Urinary bladder (tissue), 4 donors: Measurements from ENCODE around the gene TMEM82. TPM values are rescaled to one million over a fixed set of nuclear protein-coding genes. Genes with fewer than 3 reads are reported as not detected.

Experiments
- DNase-seq: peaks from one replicate; pipeline ENCODE4 v3.0.0-alpha.2; 2015; ENCODE audit errors: extremely low spot score
- H3K27ac ChIP-seq: one replicate; pipeline ENCODE4 v1.5.1; 2013; ENCODE audit warnings: low read depth, mild to moderate bottlenecking, moderate library complexity
- H3K36me3 ChIP-seq: one replicate; pipeline ENCODE4 v1.6.1; 2013; ENCODE audit warnings: mild to moderate bottlenecking, moderate library complexity; ENCODE audit not compliant: insufficient read depth
- H3K4me1 ChIP-seq: one replicate; pipeline ENCODE4 v1.6.1; 2013; ENCODE audit warnings: mild to moderate bottlenecking, moderate library complexity; ENCODE audit not compliant: insufficient read depth
- H3K4me3 ChIP-seq: one replicate; pipeline ENCODE4 v1.5.1; 2013; ENCODE audit warnings: low read depth, low read length
- WGBS: extraction: QIAGEN DNeasy Blood & Tissue Kit; methylation state at CpG from one replicate; pipeline ENCODE4 v1.1.7; 2013; 5-methylcytosine and 5-hydroxymethylcytosine counted together
- polyA plus RNA-seq: library from polyadenylated mRNA; stranded (reverse); fragments of 200-250 nt; gene quantifications from one replicate; pipeline ENCODE4 v1.2.3, GENCODE V29; 2013
- total RNA-seq: library from RNA; depleted of rRNA; stranded (reverse); fragments of >200 nt; gene quantifications from one replicate; pipeline ENCODE4 v1.2.3, GENCODE V29; 2014
- donor health status: healthy with polysubstance abuse.
- donor health status: healthy.

TMEM82 gene
- total and polyA plus RNA-seq, 2 donors = not detected

GRCh38 chr1:15748690-15749398, 6.5 kb downstream of the TMEM82 start:
- 86% methylated on average over 10 of the region's 10 CpGs for WGBS
- Histone ChIP-seq H3K27ac (no peak overlapping the region), H3K36me3 (no peaks in the 10 kb centered on the region), H3K4me1 (no peaks in the 10 kb centered on the region), H3K4me3 (no peak overlapping the region)
- DNase-seq = no peak

DNA sequence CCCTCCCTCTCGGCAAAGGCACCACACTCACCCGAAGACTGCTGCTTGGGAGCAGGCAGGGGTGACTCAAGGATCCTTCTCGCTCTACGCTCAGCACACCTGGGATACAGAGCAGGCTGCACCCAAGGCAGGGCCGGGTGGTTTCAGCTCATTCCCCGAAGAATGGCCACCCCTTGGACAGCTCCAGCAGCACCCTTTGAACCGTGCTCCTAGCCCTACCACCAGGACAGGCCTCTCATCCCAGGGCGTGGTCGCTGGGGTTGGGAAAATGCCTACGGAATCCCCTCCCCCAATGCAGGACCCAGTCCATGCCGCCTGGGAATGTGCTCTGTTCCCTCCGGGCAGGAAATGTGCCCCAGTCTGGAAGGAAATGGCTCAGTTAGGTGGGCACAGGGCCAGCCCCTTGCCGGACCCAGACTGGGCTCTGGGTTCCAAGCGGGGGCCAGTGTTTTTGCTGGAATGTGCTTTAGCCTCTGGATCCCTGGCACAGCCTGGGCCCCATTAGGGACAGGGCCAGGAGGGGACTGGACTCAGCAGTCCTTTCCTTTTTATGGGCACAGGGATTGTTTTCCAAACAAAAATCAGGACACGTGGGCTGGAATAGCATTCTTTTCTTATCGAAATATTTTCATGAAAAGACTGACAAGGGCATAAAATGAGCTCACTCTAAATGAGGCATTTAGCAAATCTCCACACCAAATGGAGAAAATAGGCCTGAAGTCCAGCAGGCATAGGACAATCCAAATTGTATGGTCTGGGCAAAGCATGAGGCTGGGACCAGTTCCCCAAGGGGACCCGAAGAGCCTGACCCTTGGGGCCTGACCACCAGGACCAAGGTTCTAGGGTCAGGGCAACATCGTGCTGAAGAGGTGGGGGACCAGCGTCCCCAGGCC, 7.3 kb downstream of the TMEM82 start:
- Histone ChIP-seq H3K4me1 (no peaks in the 10 kb centered on the region), H3K36me3 (no peaks in the 10 kb centered on the region), H3K4me3 (no peak overlapping the region), H3K27ac (no peak overlapping the region)
- no peak for DNase-seq
- 51% methylated on average over 19 of the region's 19 CpGs for WGBS

- Histone ChIP-seq H3K4me3 (no peak overlapping the region), H3K27ac (no peak overlapping the region), H3K36me3 (no peaks in the 10 kb centered on the region), H3K4me1 (no peaks in the 10 kb centered on the region)
- no peak for DNase-seq
- 89% methylated on average over 12 of the region's 12 CpGs for WGBS
Observed at GRCh38 chr1:15750924-15751323, 8.6 kb downstream of the TMEM82 start.

- H3K27ac ChIP-seq = no peak overlapping the region
- no peaks in the 10 kb centered on the region for H3K4me1 ChIP-seq
- WGBS = 84% methylated on average over 10 of the region's 10 CpGs
Observed at GRCh38 chr1:15751717-15752116, 9.4 kb downstream of the TMEM82 start.

GRCh38 chr1:15753776-15754175, 11.5 kb downstream of the TMEM82 start:
- no peak overlapping the region for H3K27ac ChIP-seq
- no peak for DNase-seq
- no peaks in the 10 kb centered on the region for H3K4me1 ChIP-seq

More at GRCh38 chr1:15751717-15752116, 9.4 kb downstream of the TMEM82 start:
- no peak overlapping the region for H3K4me3 ChIP-seq
- H3K36me3 ChIP-seq = no peaks in the 10 kb centered on the region
- DNase-seq = no peak

GRCh38 chr1:15755021-15755645, 12.8 kb downstream of the TMEM82 start:
- Histone ChIP-seq H3K27ac (no peak overlapping the region), H3K4me1 (no peaks in the 10 kb centered on the region), H3K36me3 (no peaks in the 10 kb centered on the region), H3K4me3 (no peak overlapping the region)
- WGBS = 95% methylated on average over 2 of the region's 2 CpGs
- DNase-seq = no peak

More at GRCh38 chr1:15753776-15754175, 11.5 kb downstream of the TMEM82 start:
- WGBS = 78% methylated on average over 10 of the region's 10 CpGs
- H3K36me3 ChIP-seq = no peaks in the 10 kb centered on the region
- no peak overlapping the region for H3K4me3 ChIP-seq

DNA sequence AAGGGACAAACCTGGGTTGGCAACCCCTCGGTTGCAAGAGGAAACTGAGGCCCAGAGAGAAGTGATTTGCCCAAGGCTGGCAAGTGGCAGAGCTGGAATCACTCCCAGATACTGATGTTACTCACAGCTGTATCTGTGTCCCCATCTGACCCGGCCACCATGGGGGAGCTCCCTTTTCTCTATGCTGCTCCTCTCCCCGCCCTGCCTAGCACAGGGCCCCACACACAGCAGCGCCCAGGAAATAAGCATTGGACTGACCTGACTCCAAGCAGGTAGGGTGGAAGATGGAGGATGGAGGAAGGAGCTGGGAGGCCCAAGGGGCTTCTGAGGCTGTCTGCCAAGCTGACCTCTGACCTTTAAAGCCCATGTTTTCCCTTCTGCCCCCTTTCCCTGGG, 13.3 kb downstream of the TMEM82 start:
- no peak for DNase-seq
- no peak overlapping the region for H3K27ac ChIP-seq
- H3K36me3 ChIP-seq = no peaks in the 10 kb centered on the region
- whole genome bisulfite sequencing = 87% methylated on average over 4 of the region's 4 CpGs
- H3K4me1 ChIP-seq = no peaks in the 10 kb centered on the region
- no peak overlapping the region for H3K4me3 ChIP-seq

- DNase-seq = no peak
- Histone ChIP-seq H3K4me1 (no peaks in the 10 kb centered on the region), H3K27ac (no peak overlapping the region), H3K4me3 (no peak overlapping the region), H3K36me3 (no peaks in the 10 kb centered on the region)
- 66% methylated on average over 21 of the region's 21 CpGs for WGBS
Observed at GRCh38 chr1:15756143-15757015, 14.1 kb downstream of the TMEM82 start.

DNA sequence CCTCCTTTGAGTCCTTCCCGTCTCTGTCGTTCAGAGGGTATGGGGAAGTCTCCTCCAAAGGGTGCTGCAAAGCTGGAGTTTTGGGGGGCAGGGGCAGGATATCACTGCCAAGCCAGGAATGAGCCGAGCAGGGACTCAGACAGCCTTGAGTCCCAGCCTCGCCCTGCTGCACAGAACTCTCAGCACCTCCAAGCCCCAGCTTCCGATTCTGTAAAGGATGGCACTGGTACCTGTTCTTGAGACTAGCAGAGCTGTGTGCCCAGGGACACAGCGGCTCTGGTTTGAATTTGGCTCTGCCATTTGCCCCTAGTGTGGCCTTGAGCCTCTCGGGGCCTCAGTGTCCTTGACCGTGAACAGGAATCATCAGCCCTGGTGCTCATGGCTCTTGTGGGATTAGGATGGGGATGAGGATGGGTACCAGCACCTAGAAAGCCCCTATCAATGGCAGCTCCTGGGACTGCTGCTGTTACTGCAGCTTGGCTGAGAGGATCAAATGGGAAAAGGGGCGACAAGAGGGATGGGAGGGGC, 14.8 kb downstream of the TMEM82 start:
- no peak for DNase-seq
- Histone ChIP-seq H3K36me3 (no peaks in the 10 kb centered on the region), H3K4me3 (no peak overlapping the region), H3K4me1 (no peaks in the 10 kb centered on the region), H3K27ac (no peak overlapping the region)
- WGBS = 87% methylated on average over 9 of the region's 9 CpGs

- Histone ChIP-seq H3K4me3 (peak overlapping the region; percentile 85), H3K4me1 (no peaks in the 10 kb centered on the region), H3K36me3 (no peaks in the 10 kb centered on the region), H3K27ac (peak overlapping the region; percentile 3)
- WGBS = 16% methylated on average over 24 of the region's 24 CpGs
- no peak for DNase-seq
Observed at GRCh38 chr1:15757575-15758342, 15.5 kb downstream of the TMEM82 start.

DNA sequence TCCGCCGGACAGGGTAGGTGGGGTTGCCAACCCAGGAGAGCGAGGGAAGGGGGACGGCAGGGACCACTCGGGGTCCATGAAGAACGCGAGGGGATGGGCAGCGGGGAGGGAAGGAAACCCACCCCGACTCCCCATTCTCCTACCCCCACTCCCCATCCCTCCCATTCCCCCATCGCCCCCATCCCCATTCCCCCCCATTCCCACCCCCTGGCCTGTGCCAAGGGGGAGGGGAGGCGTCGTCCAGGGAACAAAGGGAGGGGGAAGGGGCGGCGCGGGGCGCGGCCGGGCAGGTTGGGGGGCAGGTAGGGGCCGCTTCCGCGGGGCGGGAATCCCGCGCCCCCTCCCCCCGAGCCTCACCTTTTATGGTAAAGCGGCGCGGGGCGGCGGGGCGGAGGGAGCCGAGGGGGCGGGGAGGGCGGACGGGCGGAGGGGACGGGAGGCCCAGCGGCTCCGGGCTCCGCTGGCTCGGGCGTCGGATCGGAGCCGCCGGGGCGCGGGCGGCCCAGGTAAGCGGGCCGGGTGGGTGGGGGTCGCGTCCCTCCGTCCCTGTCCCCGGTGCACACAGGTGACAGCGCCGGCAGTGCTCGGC, 16.1 kb downstream of the TMEM82 start, which contains the start of gene FBLIM1:
Gene FBLIM1, plus strand, starts transcription at position 453 of the 589 bp plus-strand sequence. CDS start 6,189 bp downstream, outside the sequence.
- H3K36me3 ChIP-seq = no peaks in the 10 kb centered on the region
- peak within 1 kb of the TSS; percentile 85 for H3K4me3 ChIP-seq
- WGBS = 1% methylated on average over 55 of the region's 58 CpGs
- no peak for DNase-seq
- peak within 1 kb of the TSS; percentile 64 for H3K27ac ChIP-seq
- H3K4me1 ChIP-seq = no peaks in the 10 kb centered on the region
